Spleen (tissue), 7 donors: ENCODE measurements around the gene ZBTB7A.

Source experiments
- POLR2AphosphoS5 ChIP-seq, 3 donors: sonication (generic); formaldehyde crosslinking; IDR thresholded peaks; one replicate each; pipeline ENCODE4 v1.5.1; 2017; ENCODE audit warnings: antibody characterized with exemption in 3 of 3
- TF ChIP-seq, protein P1 (sequence below), 11 experiments: fragments of 200-600 bp in 7 of 11; fragments of 450-650 bp in 4 of 11; sonication (generic) in 4 of 11; IDR thresholded peaks in 8 of 11; conservative IDR thresholded peaks in 3 of 11; 1 replicate in 7 of 11; 2 replicates in 4 of 11; pipeline versions ENCODE4 v1.4.0 to v1.8.0; 2016 to 2021; ENCODE audit warnings: antibody characterized with exemption in 11 of 11, inconsistent platforms in 4 of 11, mild to moderate bottlenecking in 1 of 11
- donor health status: DM: no; HTN: no; CAD: no; lungs with moderate emphysema.
- donor health status: DM: no; HTN: no; CAD: no.
- donor health status: DM: no; HTN: no; CAD: no.

DNA sequence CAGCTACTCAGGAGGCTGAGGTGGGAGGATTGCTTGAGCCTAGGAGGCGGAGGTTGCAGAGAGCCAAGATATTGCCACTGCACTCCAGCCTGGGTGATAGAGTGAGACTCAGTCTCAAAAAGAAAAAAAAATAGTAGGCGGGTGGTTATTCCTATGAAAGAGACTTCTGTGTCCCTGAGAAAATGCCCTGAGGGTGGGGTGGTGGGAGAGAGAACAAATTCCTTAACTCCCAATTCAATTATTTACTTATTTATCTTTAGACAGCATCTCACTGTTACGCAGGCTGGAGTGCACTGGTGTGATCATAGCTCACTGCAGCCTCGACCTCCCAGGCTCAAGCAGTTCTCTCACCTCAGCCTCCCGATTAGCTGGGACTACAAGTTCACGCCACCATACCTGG lies 71.1 kb downstream of the ZBTB7A start:
- TF ChIP-seq, protein P1, sequence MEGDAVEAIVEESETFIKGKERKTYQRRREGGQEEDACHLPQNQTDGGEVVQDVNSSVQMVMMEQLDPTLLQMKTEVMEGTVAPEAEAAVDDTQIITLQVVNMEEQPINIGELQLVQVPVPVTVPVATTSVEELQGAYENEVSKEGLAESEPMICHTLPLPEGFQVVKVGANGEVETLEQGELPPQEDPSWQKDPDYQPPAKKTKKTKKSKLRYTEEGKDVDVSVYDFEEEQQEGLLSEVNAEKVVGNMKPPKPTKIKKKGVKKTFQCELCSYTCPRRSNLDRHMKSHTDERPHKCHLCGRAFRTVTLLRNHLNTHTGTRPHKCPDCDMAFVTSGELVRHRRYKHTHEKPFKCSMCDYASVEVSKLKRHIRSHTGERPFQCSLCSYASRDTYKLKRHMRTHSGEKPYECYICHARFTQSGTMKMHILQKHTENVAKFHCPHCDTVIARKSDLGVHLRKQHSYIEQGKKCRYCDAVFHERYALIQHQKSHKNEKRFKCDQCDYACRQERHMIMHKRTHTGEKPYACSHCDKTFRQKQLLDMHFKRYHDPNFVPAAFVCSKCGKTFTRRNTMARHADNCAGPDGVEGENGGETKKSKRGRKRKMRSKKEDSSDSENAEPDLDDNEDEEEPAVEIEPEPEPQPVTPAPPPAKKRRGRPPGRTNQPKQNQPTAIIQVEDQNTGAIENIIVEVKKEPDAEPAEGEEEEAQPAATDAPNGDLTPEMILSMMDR (IDR thresholded peaks at IDR 0.05 in 8 of 11, conservative IDR thresholded peaks at IDR 0.05 in 3 of 11), result no peak
- TF ChIP-seq POLR2AphosphoS5 (IDR thresholded peaks at IDR 0.05), result no peak
